Esophagus muscularis mucosa (tissue), 4 donors: ENCODE results near the gene ATAD3B. TPM values are rescaled to one million over a fixed set of nuclear protein-coding genes. Genes with fewer than 3 reads are reported as not detected.
"Not testable (repeated sequence)": the region's sequence is repeated elsewhere in the genome, so short reads cannot be mapped to it uniquely, and the experiment has no call there.

Source experiments
- DNase-seq: peaks from one replicate; pipeline ENCODE4 v3.0.0-alpha.2; 2017; ENCODE audit errors: extremely low spot score
- H3K27ac ChIP-seq, 4 donors: fragments of 200-600 bp; sonication (generic); replicated peaks in 1 of 4; 1 replicate in 3 of 4; 2 replicates in 1 of 4; pipeline ENCODE4 v1.5.1; 2016 to 2019; ENCODE audit warnings: mild to moderate bottlenecking in 1 of 4
- H3K27me3 ChIP-seq, 4 donors: fragments of 200-600 bp; sonication (generic); one replicate each; pipeline versions ENCODE4 v1.5.1 to v1.6.0; 2016 to 2019
- H3K36me3 ChIP-seq, 4 donors: fragments of 200-600 bp; sonication (generic); one replicate each; pipeline ENCODE4 v1.5.1; 2016 to 2019
- H3K4me1 ChIP-seq, 4 donors: fragments of 200-600 bp; sonication (generic); one replicate each; pipeline ENCODE4 v1.5.1; 2016 to 2019
- H3K4me3 ChIP-seq, 4 donors: fragments of 200-600 bp; sonication (generic); 1 replicate in 2 of 4; 2 replicates in 2 of 4; pipeline ENCODE4 v1.5.1; 2016 to 2019; ENCODE audit warnings: mild to moderate bottlenecking in 4 of 4, moderate library complexity in 1 of 4
- H3K9me3 ChIP-seq, 4 donors: fragments of 200-600 bp; sonication (generic); 1 replicate in 3 of 4; 2 replicates in 1 of 4; pipeline ENCODE4 v1.5.1; 2016 to 2019
- EP300 ChIP-seq: sonication (generic); formaldehyde crosslinking; IDR thresholded peaks from one replicate; pipeline ENCODE4 v1.6.1; 2017; ENCODE audit warnings: antibody characterized with exemption
- POLR2A ChIP-seq: fragments of 450-650 bp; IDR thresholded peaks from one replicate; pipeline ENCODE4 v1.6.1; 2017; ENCODE audit warnings: antibody characterized with exemption, moderate library complexity, mild to moderate bottlenecking, low read depth
- POLR2AphosphoS5 ChIP-seq, 2 donors: sonication (generic); formaldehyde crosslinking; IDR thresholded peaks; one replicate each; pipeline ENCODE4 v1.6.1; 2017; ENCODE audit warnings: antibody characterized with exemption in 2 of 2
- WGBS: methylation state at CpG from one replicate; pipeline ENCODE4 v1.1.5; 2018; 5-methylcytosine and 5-hydroxymethylcytosine counted together
- intact Hi-C: fragments of 100-400 bp; cut with DNase I; formaldehyde crosslinking; loops from one replicate; pipeline ENCODE4 v1.15.1; 2023
- total RNA-seq, 4 donors: library from RNA; depleted of rRNA; stranded (reverse); fragments of >200 nt; gene quantifications; one replicate each; pipeline versions ENCODE4 v1.1.0 to v1.2.1, GENCODE V29; 2016
- TF ChIP-seq, protein P1 (sequence below), 3 experiments: fragments of 200-600 bp in 2 of 3; fragments of 450-650 bp in 1 of 3; sonication (generic) in 2 of 3; IDR thresholded peaks; one replicate each; pipeline ENCODE4 v1.5.1; 2017 to 2019; ENCODE audit warnings: antibody characterized with exemption in 3 of 3, mild to moderate bottlenecking in 2 of 3, moderate library complexity in 1 of 3

Gene ATAD3B
- total RNA-seq, 4 donors from 2014 or later = 9.7 to 14.9 (median 10.0) TPM

DNA sequence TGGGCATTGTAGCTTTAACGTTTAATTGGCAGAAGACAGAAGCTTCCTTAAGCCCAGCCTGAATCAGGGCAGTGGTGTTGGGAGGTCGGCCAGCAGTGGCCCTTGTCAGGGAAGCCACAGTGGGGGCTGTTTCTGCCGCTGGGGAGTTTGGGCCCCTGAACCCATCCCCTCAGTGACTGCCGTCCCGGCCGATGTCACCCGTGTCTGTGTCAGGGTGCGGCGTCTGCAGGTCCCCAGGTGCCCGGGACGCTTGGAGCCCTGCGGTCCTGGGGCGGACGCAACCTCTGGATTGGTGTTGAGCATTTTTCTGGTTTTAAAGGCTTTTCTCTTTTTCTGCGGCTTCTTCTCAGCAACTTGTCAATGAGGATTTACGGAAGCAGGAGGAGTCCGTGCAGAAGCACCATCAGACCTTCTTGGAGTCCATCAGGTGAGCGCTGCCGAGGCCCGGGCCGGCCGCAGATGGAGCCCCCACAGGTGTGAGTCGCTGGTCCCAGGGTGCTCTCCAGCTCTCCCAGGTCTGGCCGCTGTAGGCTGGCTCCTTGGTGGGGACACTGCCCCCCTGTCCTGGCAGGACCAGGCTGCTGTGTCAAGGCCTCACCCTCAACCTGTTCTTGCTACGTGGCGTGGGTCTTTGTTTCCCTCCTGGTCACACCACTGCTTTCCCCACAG lies 19.7 kb upstream of the ATAD3B start:
- TF ChIP-seq EP300 (no peak), POLR2A (no peak), POLR2AphosphoS5 (IDR thresholded peaks at IDR 0.05) (no peak)
- TF ChIP-seq, protein P1, sequence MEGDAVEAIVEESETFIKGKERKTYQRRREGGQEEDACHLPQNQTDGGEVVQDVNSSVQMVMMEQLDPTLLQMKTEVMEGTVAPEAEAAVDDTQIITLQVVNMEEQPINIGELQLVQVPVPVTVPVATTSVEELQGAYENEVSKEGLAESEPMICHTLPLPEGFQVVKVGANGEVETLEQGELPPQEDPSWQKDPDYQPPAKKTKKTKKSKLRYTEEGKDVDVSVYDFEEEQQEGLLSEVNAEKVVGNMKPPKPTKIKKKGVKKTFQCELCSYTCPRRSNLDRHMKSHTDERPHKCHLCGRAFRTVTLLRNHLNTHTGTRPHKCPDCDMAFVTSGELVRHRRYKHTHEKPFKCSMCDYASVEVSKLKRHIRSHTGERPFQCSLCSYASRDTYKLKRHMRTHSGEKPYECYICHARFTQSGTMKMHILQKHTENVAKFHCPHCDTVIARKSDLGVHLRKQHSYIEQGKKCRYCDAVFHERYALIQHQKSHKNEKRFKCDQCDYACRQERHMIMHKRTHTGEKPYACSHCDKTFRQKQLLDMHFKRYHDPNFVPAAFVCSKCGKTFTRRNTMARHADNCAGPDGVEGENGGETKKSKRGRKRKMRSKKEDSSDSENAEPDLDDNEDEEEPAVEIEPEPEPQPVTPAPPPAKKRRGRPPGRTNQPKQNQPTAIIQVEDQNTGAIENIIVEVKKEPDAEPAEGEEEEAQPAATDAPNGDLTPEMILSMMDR (IDR thresholded peaks at IDR 0.05) = no peak
- Histone ChIP-seq H3K27ac (no peak overlapping the region), H3K4me3 (no peak overlapping the region), H3K4me1 (no peaks in the 10 kb centered on the region), H3K36me3 (no peaks in the 10 kb centered on the region), H3K9me3 (no peaks in the 10 kb centered on the region), H3K27me3 (peaks cover 0 to 9% (median 0%) of the 10 kb centered on the region in 4 donors)
- WGBS = 92% methylated on average over 23 of the region's 26 CpGs
- DNase-seq = no peak
- intact Hi-C loops = no loop called here

DNA sequence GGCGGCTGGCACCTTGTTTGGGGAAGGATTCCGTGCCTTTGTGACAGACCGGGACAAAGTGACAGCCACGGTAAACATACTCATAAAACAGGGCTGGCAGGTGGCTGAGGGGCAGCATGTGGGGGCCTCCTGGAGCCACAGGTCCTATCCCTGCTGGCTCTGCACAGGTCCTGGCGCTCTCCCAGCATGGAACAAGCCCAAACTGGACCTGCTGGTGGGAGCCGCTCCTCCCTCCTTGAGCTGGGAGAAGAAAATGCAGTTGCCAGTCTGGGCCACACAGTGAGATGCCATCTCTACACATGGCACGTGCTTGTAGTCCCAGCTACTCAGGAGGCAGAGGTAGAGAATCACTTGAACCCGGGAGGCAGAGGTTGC lies 19.2 kb upstream of the ATAD3B start:
- DNase-seq, intact Hi-C loops: not testable (repeated sequence)
- WGBS = 94% methylated on average over 6 of the region's 8 CpGs

DNA sequence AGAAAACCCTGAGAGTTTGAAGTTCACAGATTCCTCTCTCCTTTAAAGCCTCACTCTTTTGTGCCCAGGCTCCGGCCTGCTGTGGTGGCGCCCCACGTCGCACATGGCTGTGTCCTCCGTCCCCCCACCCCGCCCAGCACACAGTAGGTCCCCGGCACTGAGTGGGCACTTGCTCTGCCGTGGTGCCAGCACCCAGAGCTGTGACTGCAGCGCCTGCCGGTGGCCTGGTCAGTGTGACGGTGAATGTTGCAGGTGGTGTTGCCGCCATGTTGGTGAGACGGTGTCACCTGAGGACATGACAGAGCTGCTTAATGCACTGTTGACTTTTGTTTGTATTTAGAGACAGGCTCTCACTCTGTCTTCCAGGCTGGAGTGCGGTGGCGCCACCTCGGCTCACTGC lies 18.7 kb upstream of the ATAD3B start:
- Histone ChIP-seq H3K4me3 (no peak overlapping the region), H3K9me3 (no peaks in the 10 kb centered on the region), H3K36me3 (no peaks in the 10 kb centered on the region), H3K27ac (no peak overlapping the region), H3K27me3 (peaks cover 0 to 9% (median 0%) of the 10 kb centered on the region in 4 donors), H3K4me1 (no peaks in the 10 kb centered on the region)
- 94% methylated on average over 16 of the region's 16 CpGs for WGBS
- intact Hi-C loops = no loop called here
- TF ChIP-seq POLR2A (no peak), EP300 (no peak), POLR2AphosphoS5 (IDR thresholded peaks at IDR 0.05) (no peak)
- TF ChIP-seq, protein P1 (IDR thresholded peaks at IDR 0.05) = no peak
- no peak for DNase-seq

More for the DNA sequence above, 19.2 kb upstream of the ATAD3B start:
- not testable (repeated sequence) for H3K9me3 ChIP-seq, H3K4me3 ChIP-seq, H3K4me1 ChIP-seq, H3K36me3 ChIP-seq, H3K27ac ChIP-seq, H3K27me3 ChIP-seq

DNA sequence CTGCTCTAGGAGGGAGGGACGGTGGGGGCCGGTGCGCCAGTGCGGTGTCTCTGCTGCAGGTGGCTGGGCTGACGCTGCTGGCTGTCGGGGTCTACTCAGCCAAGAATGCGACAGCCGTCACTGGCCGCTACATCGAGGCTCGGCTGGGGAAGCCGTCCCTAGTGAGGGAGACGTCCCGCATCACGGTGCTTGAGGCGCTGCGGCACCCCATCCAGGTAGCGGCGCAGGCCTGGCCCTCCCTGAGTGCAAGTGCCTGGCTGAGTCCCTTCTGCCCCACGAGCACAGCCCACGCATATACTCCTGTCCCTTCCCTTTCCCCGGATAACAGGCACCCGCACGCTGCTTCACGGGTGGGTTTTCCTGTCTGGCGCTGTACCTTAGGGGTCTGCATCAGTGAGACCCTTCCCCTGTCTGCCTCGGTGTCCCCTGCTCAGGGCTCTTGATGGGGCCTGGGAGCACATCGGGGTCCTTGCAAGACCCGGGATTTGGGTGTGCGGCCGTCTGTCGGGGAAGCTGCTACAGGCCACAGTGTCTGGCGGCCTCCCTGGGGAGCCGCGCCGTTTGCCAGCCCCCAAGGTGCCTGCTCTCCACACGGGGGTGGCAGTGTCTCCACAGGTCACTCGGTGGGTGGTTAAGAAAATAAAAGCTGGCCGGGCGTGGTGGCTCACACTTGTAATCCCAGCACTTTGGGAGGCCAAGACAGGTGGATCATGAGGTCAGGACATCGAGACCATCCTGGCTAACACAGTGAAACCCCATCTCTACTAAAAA lies 17.1 kb upstream of the ATAD3B start:
- H3K4me1 ChIP-seq, H3K4me3 ChIP-seq, intact Hi-C loops, H3K36me3 ChIP-seq, H3K9me3 ChIP-seq, H3K27me3 ChIP-seq, DNase-seq, H3K27ac ChIP-seq: not testable (repeated sequence)
- 90% methylated on average over 6 of the region's 41 CpGs for WGBS

DNA sequence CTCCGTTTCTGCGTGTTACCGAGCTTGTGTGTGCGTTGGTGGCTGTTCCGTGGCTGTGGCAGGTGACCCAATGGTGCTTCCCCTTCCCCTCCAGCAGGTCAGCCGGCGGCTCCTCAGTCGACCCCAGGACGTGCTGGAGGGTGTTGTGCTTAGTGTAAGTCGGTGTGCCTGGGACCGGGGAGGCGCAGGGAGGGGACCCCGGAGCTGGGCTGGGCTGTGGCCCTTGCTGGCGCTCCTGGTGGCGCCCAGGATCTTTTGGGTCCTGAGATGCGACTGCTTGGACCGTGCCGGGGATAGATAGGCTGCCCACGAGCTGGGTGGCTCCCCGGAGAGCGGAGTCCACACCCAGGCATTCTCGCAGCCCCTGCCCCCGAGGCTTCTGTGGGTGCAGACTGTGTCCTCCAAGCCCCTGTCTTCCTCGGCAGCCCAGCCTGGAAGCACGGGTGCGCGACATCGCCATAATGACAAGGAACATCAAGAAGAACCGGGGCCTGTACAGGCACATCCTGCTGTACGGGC lies 16.1 kb upstream of the ATAD3B start:
- no peak overlapping the region for H3K4me3 ChIP-seq
- no peak for TF ChIP-seq POLR2AphosphoS5 (IDR thresholded peaks at IDR 0.05)
- no peak for TF ChIP-seq POLR2A
- TF ChIP-seq EP300 = no peak
- TF ChIP-seq, protein P1 (IDR thresholded peaks at IDR 0.05) = no peak
- intact Hi-C loops = no loop called here

DNA sequence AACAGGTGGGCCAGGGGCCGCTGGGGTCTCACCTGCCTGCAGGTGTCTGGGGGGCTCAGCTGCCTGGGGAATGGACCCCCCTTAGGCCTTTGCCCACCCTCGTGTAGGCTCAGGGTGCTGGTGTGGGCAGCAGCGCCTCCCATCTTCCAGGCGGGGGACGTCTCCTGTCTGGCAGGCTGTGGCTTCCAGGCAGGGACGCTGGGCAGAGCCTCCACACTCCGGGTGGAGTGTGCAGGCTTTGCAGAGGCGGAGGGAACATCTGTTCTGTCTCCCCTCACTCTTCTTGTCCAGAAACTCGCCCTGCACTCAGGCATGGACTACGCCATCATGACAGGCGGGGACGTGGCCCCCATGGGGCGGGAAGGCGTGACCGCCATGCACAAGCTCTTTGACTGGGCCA lies 15.6 kb upstream of the ATAD3B start:
- no CpG with 5 or more reads among the region's 15 CpGs for WGBS

More for the DNA sequence above, 16.1 kb upstream of the ATAD3B start:
- Histone ChIP-seq H3K4me1 (no peaks in the 10 kb centered on the region), H3K27me3 (peaks cover 0 to 9% (median 0%) of the 10 kb centered on the region in 4 donors), H3K27ac (no peak overlapping the region), H3K9me3 (no peaks in the 10 kb centered on the region), H3K36me3 (no peaks in the 10 kb centered on the region)
- no peak for DNase-seq
- 84% methylated on average over 25 of the region's 30 CpGs for WGBS

DNA sequence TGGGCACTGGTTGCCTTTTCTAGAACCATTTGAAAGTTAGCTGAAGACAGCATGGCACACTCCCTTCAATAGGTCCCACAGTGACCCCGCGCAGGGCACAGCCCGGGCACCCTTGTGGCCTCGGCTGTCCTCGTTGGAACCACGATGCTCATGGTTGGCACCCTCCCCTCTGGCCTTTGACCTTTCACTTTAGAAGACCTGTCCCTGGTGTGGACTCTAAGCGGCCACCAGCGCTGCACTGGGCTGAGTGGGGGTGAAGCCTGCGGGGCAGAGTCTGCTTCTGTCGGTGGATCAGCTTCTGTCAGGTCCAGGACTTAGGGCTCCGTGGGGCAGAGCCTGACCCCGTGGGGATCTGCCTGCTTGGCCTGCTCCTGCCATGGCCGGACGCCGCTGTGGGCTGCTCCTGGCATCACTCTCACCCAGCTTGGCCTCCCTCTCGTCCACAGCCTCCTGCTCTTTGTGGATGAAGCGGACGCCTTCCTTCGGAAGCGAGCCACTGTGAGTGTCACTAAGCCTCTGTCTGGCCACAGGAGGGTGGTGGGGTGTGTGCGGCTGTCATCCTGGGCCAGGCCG lies 14.8 kb upstream of the ATAD3B start:
- H3K4me1 ChIP-seq, H3K4me3 ChIP-seq, H3K36me3 ChIP-seq, H3K9me3 ChIP-seq, intact Hi-C loops, H3K27me3 ChIP-seq, H3K27ac ChIP-seq, DNase-seq: not testable (repeated sequence)
- WGBS = 87% methylated on average over 16 of the region's 22 CpGs

More for the DNA sequence above, 15.6 kb upstream of the ATAD3B start:
- H3K27me3 ChIP-seq, H3K36me3 ChIP-seq, H3K4me1 ChIP-seq, H3K27ac ChIP-seq, H3K4me3 ChIP-seq, H3K9me3 ChIP-seq, DNase-seq, intact Hi-C loops: not testable (repeated sequence)

DNA sequence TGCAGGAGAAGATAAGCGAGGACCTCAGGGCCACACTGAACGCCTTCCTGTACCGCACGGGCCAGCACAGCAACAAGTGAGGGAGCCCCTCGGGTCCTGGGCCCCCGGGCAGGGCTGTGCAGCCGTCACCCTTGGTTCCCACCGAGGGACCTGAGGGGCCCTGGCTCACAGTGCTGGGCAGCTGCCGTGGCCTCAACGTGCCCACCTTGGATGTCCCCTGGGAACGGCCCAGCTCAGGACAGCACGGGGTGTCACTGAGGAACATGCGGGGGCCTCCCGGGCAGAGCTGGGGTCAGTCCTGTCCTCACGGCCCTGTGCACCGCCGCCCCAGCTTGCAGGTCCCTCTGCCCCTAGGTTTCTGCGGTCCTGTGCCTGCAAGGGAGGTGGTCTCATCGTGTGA lies 12.4 kb upstream of the ATAD3B start:
- DNase-seq, H3K36me3 ChIP-seq, H3K4me3 ChIP-seq, H3K27me3 ChIP-seq, H3K27ac ChIP-seq, H3K9me3 ChIP-seq, intact Hi-C loops, H3K4me1 ChIP-seq: not testable (repeated sequence)
- WGBS = no CpG with 5 or more reads among the region's 19 CpGs

DNA sequence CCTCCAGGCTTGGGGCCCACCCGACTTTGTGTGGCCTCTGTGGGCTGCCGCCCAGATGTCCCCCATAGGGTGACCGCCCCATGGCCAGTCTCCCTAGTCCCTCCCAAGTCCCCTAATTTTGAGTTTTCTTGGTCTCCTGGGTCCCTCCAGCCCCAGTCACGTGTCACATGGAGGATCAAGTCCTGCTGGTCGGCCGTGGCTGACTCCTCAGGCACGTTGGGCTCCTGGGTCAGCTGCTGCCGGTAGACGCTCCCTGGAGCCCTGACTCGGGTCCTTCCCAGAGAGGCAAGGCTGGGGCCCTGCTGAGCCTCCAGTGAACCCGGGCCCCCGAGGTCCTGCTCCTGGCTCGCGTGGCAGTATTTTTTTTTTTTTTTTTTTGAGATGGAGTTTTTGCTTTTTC lies 11.9 kb upstream of the ATAD3B start:
- H3K4me1 ChIP-seq, H3K9me3 ChIP-seq, intact Hi-C loops, H3K27me3 ChIP-seq, DNase-seq, H3K4me3 ChIP-seq, H3K36me3 ChIP-seq, H3K27ac ChIP-seq: not testable (repeated sequence)
- 89% methylated on average over 7 of the region's 14 CpGs for WGBS
